Endothelial cell of umbilical vein (primary cell): ENCODE results near the gene EFCAB5.

ENCODE experiments used
- CTCF ChIP-seq, 2 donors: IDR thresholded peaks; 1 replicate in 1 of 2; 2 replicates in 1 of 2; pipeline ENCODE4 v1.5.1; 2011; ENCODE audit warnings: low read length in 2 of 2, mild to moderate bottlenecking in 2 of 2, moderate library complexity in 2 of 2, control low read depth in 1 of 2, inconsistent platforms in 1 of 2, low read depth in 1 of 2; ENCODE audit not compliant: insufficient read depth in 1 of 2; ENCODE audit errors: extremely low read depth in 1 of 2
- EZH2 ChIP-seq: IDR thresholded peaks from 2 replicates; pipeline ENCODE4 v1.6.1; 2012; ENCODE audit warnings: borderline replicate concordance, low read depth, mild to moderate bottlenecking, moderate library complexity, low read length, inconsistent platforms; ENCODE audit not compliant: severe bottlenecking
- GATA2 ChIP-seq: IDR thresholded peaks from 2 replicates; pipeline ENCODE4 v1.7.0; 2011; ENCODE audit warnings: low read depth, mild to moderate bottlenecking, moderate library complexity, mixed read lengths, low read length; ENCODE audit not compliant: insufficient read length, insufficient read depth
- POLR2A ChIP-seq: IDR thresholded peaks from 2 replicates; pipeline ENCODE4 v1.6.1; 2012; ENCODE audit warnings: low read depth, mild to moderate bottlenecking, control low read depth, low read length
- POLR2AphosphoS5 ChIP-seq: IDR thresholded peaks from 2 replicates; pipeline ENCODE4 v1.6.1; 2012; ENCODE audit warnings: low read depth, mild to moderate bottlenecking, control low read depth, low read length, moderate library complexity; ENCODE audit not compliant: insufficient read depth
- TF ChIP-seq, protein P1 (sequence below): IDR thresholded peaks from 2 replicates; pipeline ENCODE4 v1.6.1; 2011; ENCODE audit not compliant: insufficient read depth, insufficient read length

DNA sequence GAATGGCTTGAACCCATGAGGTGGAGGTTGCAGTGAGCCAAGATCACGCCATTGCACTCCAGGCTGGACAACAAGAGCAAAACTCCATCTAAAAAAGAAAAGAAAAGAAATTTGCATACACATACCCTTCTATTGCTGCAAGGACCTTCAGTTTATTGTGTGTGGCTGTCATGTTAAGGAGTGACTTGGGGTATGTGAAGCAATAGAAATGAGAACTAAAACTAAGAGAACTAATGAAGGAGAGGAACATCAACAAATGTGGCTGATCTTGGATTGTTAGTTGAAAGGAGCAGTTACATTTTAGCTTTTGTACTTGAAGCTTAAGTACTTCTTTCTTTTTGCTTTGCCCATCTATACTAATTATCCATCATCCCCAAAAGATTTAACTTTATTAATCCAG is 162.5 kb downstream of the EFCAB5 start:
- TF ChIP-seq CTCF (IDR thresholded peaks at IDR 0.05; ENCODE audit: extremely low read depth in 1 of 2, insufficient read depth in 1 of 2, low read depth in 1 of 2, low read length in 2 of 2) (no peak), POLR2A (no peak), GATA2 (no peak), EZH2 (no peak), POLR2AphosphoS5 (no peak)
- TF ChIP-seq, protein P1, sequence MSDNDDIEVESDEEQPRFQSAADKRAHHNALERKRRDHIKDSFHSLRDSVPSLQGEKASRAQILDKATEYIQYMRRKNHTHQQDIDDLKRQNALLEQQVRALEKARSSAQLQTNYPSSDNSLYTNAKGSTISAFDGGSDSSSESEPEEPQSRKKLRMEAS, result no peak
